IMR-90 (cell line): Measurements from ENCODE around the gene INSL3. TPM values are rescaled to one million over a fixed set of nuclear protein-coding genes. Genes with fewer than 3 reads are reported as not detected.

Experiments
- ATAC-seq: fragments of 200-7000 bp; cut with Tn5 transposase; 2 replicates; pipeline ENCODE4 v1.9.1; 2020; ENCODE audit warnings: low read depth, mild to moderate bottlenecking, moderate library complexity
- BruUV-seq: library from RNA; stranded (reverse); fragments of 400-500 nt; replicated peaks from 2 replicates; lab custom pipeline; 2021; lab: Mats Ljungman, UMichigan
- CTCF ChIA-PET: fragments of 300-600 bp; formaldehyde crosslinking; extraction: SDS; loops from one replicate; lab custom pipeline; 2021; ENCODE audit warnings: antibody characterized with exemption; lab: Yijun Ruan, JAX
- POLR2A ChIA-PET: fragments of 300-600 bp; sonication (Branson Sonifier 250); formaldehyde crosslinking; loops from one replicate; lab custom pipeline; 2022; ENCODE audit warnings: antibody characterized with exemption; ENCODE audit not compliant: unreplicated experiment; lab: Charles Lee
- DNase-seq: peaks from one replicate; pipeline ENCODE4 v3.0.0; 2013
- H2AFZ ChIP-seq: replicated peaks from 2 replicates; pipeline ENCODE3; 2013; ENCODE audit warnings: low read length, mild to moderate bottlenecking; ENCODE audit not compliant: poor library complexity
- H2AK5ac ChIP-seq: 2 replicates; pipeline ENCODE4 v1.6.1; 2013; ENCODE audit warnings: low read depth, low read length, inconsistent platforms
- H2AK9ac ChIP-seq: replicated peaks from 2 replicates; pipeline ENCODE3; 2013; ENCODE audit warnings: mild to moderate bottlenecking, low read depth, low read length, moderate library complexity; ENCODE audit not compliant: poor library complexity
- H2BK120ac ChIP-seq: 2 replicates; pipeline ENCODE4 v1.6.1; 2013; ENCODE audit warnings: low read depth, low read length, inconsistent platforms
- H2BK15ac ChIP-seq: 3 replicates; pipeline ENCODE4 v1.6.1; 2013; ENCODE audit warnings: low read depth, low read length, inconsistent platforms
- H2BK20ac ChIP-seq: 2 replicates; pipeline ENCODE4 v1.6.1; 2013; ENCODE audit warnings: low read depth, mild to moderate bottlenecking, inconsistent platforms, low read length, moderate library complexity
- H2BK5ac ChIP-seq: 2 replicates; pipeline ENCODE4 v1.6.1; 2013; ENCODE audit warnings: mild to moderate bottlenecking, low read depth, low read length, inconsistent platforms; ENCODE audit not compliant: poor library complexity, severe bottlenecking
- H3K14ac ChIP-seq: replicated peaks from 2 replicates; pipeline ENCODE4 v1.6.1; 2013; ENCODE audit warnings: low read depth, low read length, inconsistent platforms
- H3K18ac ChIP-seq: 2 replicates; pipeline ENCODE4 v1.6.1; 2013; ENCODE audit warnings: low read depth, low read length, control low read depth
- H3K23ac ChIP-seq: 2 replicates; pipeline ENCODE4 v1.6.1; 2013; ENCODE audit warnings: low read depth, low read length, inconsistent platforms
- H3K27ac ChIP-seq: 2 replicates; pipeline ENCODE4 v1.5.1; 2013; ENCODE audit warnings: mild to moderate bottlenecking, control low read depth, low read length; ENCODE audit not compliant: insufficient read depth
- H3K27me3 ChIP-seq: 2 replicates; pipeline ENCODE4 v1.6.1; 2013; ENCODE audit warnings: low read length; ENCODE audit not compliant: control insufficient read depth, insufficient read depth
- H3K36me3 ChIP-seq: 2 replicates; pipeline ENCODE4 v1.6.1; 2013; ENCODE audit warnings: low read length, mixed read lengths; ENCODE audit not compliant: control insufficient read depth, insufficient read depth
- H3K4ac ChIP-seq: 2 replicates; pipeline ENCODE4 v1.6.1; 2013; ENCODE audit warnings: low read depth, low read length, inconsistent platforms
- H3K4me1 ChIP-seq: 2 replicates; pipeline ENCODE4 v1.6.1; 2013; ENCODE audit warnings: low read length, mixed read lengths; ENCODE audit not compliant: control insufficient read depth, insufficient read depth
- H3K4me2 ChIP-seq: 2 replicates; pipeline ENCODE4 v1.6.1; 2013; ENCODE audit warnings: low read depth, mild to moderate bottlenecking, control low read depth, low read length, moderate library complexity
- H3K4me3 ChIP-seq: 2 replicates; pipeline ENCODE4 v1.5.1; 2013; ENCODE audit warnings: low read depth, mild to moderate bottlenecking, control low read depth, low read length, moderate library complexity; ENCODE audit not compliant: insufficient read depth
- H3K56ac ChIP-seq: 2 replicates; pipeline ENCODE4 v1.6.1; 2013; ENCODE audit warnings: low read length, inconsistent platforms; ENCODE audit not compliant: insufficient read depth; ENCODE audit errors: extremely low read depth
- H3K79me1 ChIP-seq, 2 experiments: 2 replicates each; pipeline ENCODE4 v1.6.1; 2013; ENCODE audit warnings: low read length in 2 of 2, inconsistent platforms in 1 of 2, low read depth in 1 of 2
- H3K9ac ChIP-seq: 2 replicates; pipeline ENCODE4 v1.6.1; 2013; ENCODE audit warnings: low read depth, low read length, control low read depth
- H3K9me1 ChIP-seq: 2 replicates; pipeline ENCODE4 v1.6.1; 2013; ENCODE audit warnings: low read length, inconsistent platforms; ENCODE audit not compliant: insufficient read depth
- H3K9me3 ChIP-seq: 2 replicates; pipeline ENCODE4 v1.6.1; 2013; ENCODE audit warnings: low read length; ENCODE audit not compliant: control insufficient read depth, insufficient read depth
- H4K20me1 ChIP-seq: 2 replicates; pipeline ENCODE4 v1.6.1; 2013; ENCODE audit warnings: low read length, inconsistent platforms; ENCODE audit not compliant: insufficient read depth
- H4K5ac ChIP-seq: 2 replicates; pipeline ENCODE4 v1.6.1; 2013; ENCODE audit warnings: mild to moderate bottlenecking, low read depth, low read length, control low read depth
- H4K8ac ChIP-seq, 2 experiments: 2 replicates each; pipeline ENCODE4 v1.6.1; 2013; ENCODE audit warnings: low read depth in 2 of 2, low read length in 2 of 2, control low read depth in 1 of 2, inconsistent platforms in 1 of 2
- H4K91ac ChIP-seq: 2 replicates; pipeline ENCODE4 v1.6.1; 2013; ENCODE audit warnings: low read depth, low read length, inconsistent platforms; ENCODE audit not compliant: insufficient read depth
- BHLHE40 ChIP-seq: fragments of 150-350 bp; IDR thresholded peaks from 2 replicates; pipeline ENCODE4 v1.6.1; 2016; ENCODE audit warnings: mild to moderate bottlenecking, low read depth, low read length
- CEBPB ChIP-seq: IDR thresholded peaks from 2 replicates; pipeline ENCODE4 v1.6.1; 2012; ENCODE audit warnings: low read depth, low read length, improper control_type of control experiment
- CHD1 ChIP-seq: IDR thresholded peaks from 2 replicates; pipeline ENCODE4 v1.6.1; 2012; ENCODE audit warnings: low read depth, low read length, improper control_type of control experiment
- CTCF ChIP-seq: conservative IDR thresholded peaks from 2 replicates; pipeline ENCODE4 v1.5.1; 2012; ENCODE audit warnings: mild to moderate bottlenecking, low read depth, low read length, improper control_type of control experiment
- ELK1 ChIP-seq: fragments of 150-350 bp; IDR thresholded peaks from 2 replicates; pipeline ENCODE4 v1.6.1; 2016; ENCODE audit warnings: low read depth, mild to moderate bottlenecking, low read length, moderate library complexity, borderline replicate concordance
- FOS ChIP-seq: fragments of 150-350 bp; IDR thresholded peaks from 2 replicates; pipeline ENCODE4 v1.6.1; 2016; ENCODE audit warnings: low read depth, low read length
- MAFK ChIP-seq: IDR thresholded peaks from 2 replicates; pipeline ENCODE4 v1.6.1; 2012; ENCODE audit warnings: low read depth, low read length, improper control_type of control experiment
- MAZ ChIP-seq: IDR thresholded peaks from 2 replicates; pipeline ENCODE4 v1.6.1; 2012; ENCODE audit warnings: low read depth, mild to moderate bottlenecking, low read length, improper control_type of control experiment, moderate library complexity, borderline replicate concordance
- MXI1 ChIP-seq: IDR thresholded peaks from 2 replicates; pipeline ENCODE4 v1.6.1; 2012; ENCODE audit warnings: low read depth, mild to moderate bottlenecking, low read length, moderate library complexity, borderline replicate concordance
- NFE2L2 ChIP-seq: fragments of 150-350 bp; IDR thresholded peaks from 2 replicates; pipeline ENCODE4 v1.6.1; 2016; ENCODE audit warnings: low read depth, mild to moderate bottlenecking, low read length
- POLR2A ChIP-seq: IDR thresholded peaks from 2 replicates; pipeline ENCODE4 v1.6.1; 2012; ENCODE audit warnings: mild to moderate bottlenecking, low read depth, low read length
- RAD21 ChIP-seq: IDR thresholded peaks from 2 replicates; pipeline ENCODE4 v1.6.1; 2012; ENCODE audit warnings: low read length, improper control_type of control experiment
- RCOR1 ChIP-seq: IDR thresholded peaks from 2 replicates; pipeline ENCODE4 v1.6.1; 2012; ENCODE audit warnings: mild to moderate bottlenecking, low read length, improper control_type of control experiment; ENCODE audit not compliant: insufficient replicate concordance
- RFX5 ChIP-seq: IDR thresholded peaks from 2 replicates; pipeline ENCODE4 v1.8.0; 2012; ENCODE audit warnings: low read depth, mild to moderate bottlenecking, low read length, moderate library complexity
- SMC3 ChIP-seq: fragments of 150-350 bp; IDR thresholded peaks from 2 replicates; pipeline ENCODE4 v1.6.1; 2016; ENCODE audit warnings: low read depth, mild to moderate bottlenecking, antibody characterized with exemption, low read length, moderate library complexity
- USF2 ChIP-seq: fragments of 150-350 bp; IDR thresholded peaks from 2 replicates; pipeline ENCODE4 v1.6.1; 2017; ENCODE audit warnings: mild to moderate bottlenecking, antibody characterized with exemption, low read length, low read depth
- WGBS, 2 experiments: methylation state at CpG; one replicate each; pipeline versions ENCODE4 v1.1.5 to v1.1.7; 2013; ENCODE audit warnings: missing lambda C conversion rate in 2 of 2; ENCODE audit not compliant: insufficient read length in 1 of 2; ENCODE audit errors: extremely low coverage in 2 of 2; 5-methylcytosine and 5-hydroxymethylcytosine counted together
- dilution Hi-C: fragments of 300-500 bp; cut with HindIII; formaldehyde crosslinking; loops from one replicate; pipeline ENCODE4 v1.14.3; 2018; ENCODE audit warnings: low sequenced_read_pairs; ENCODE audit not compliant: unreplicated experiment
- in situ Hi-C: fragments of 300-500 bp; cut with MboI; formaldehyde crosslinking; loops from 3 replicates; pipeline ENCODE4 v1.14.3; 2019; ENCODE audit warnings: low sequenced_read_pairs, inconsistent platforms, mixed read lengths
- intact Hi-C: fragments of 100-400 bp; cut with micrococcal nuclease; formaldehyde crosslinking; loops from 2 replicates; pipeline ENCODE4 v1.10.0; 2022
- polyA plus RNA-seq, 3 experiments: library from polyadenylated mRNA; depleted of rRNA; stranded (reverse); fragments of >200 nt; gene quantifications; 2 replicates each; pipeline ENCODE4 v1.2.3, GENCODE V29; 2012; ENCODE audit warnings: low replicate concordance in 1 of 3
- total RNA-seq: library from RNA; depleted of rRNA; stranded (reverse); fragments of >200 nt; gene quantifications from 2 replicates; pipeline ENCODE4 v1.2.3, GENCODE V29; 2012

The INSL3 gene
- total and polyA plus RNA-seq, 2 of the 4 experiments (the other 2 are of a cell fraction): not detected

- Histone ChIP-seq H3K9me1 (no peaks in the 10 kb centered on the region), H2BK5ac (no peak overlapping the region), H2AK5ac (no peak overlapping the region), H3K27ac (no peak overlapping the region), H2BK15ac (no peak overlapping the region), H4K91ac (no peak overlapping the region), H4K8ac (no peak overlapping the region), H3K4me3 (no peak overlapping the region), H3K56ac (no peak overlapping the region), H2BK120ac (no peak overlapping the region), H2BK20ac (no peak overlapping the region), H4K20me1 (no peaks in the 10 kb centered on the region), H3K4me2 (no peak overlapping the region), H3K23ac (no peak overlapping the region), H3K4ac (no peak overlapping the region), H4K5ac (no peak overlapping the region), H3K27me3 (peaks cover 62% of the 10 kb centered on the region), H3K36me3 (no peaks in the 10 kb centered on the region), H3K4me1 (no peaks in the 10 kb centered on the region), H3K9ac (no peak overlapping the region), H3K14ac (no peak overlapping the region), H3K9me3 (peaks cover 3% of the 10 kb centered on the region; the same call in 1 of the 2 replicates), H2AFZ (no peak overlapping the region), H2AK9ac (no peak overlapping the region), H3K79me1 (no peaks in the 10 kb centered on the region), H3K18ac (no peak overlapping the region)
- dilution Hi-C loops: no loop called here
- CTCF ChIA-PET: interaction anchor here (1.7 kb wide), 1 partner anchor 30 kb away, joined by 5 read pairs; no protein-coding TSS in a partner anchor
- POLR2A ChIA-PET: no interaction called here
- BruUV-seq: no TSS peak
- in situ Hi-C loops: no loop called here
- TF ChIP-seq MXI1: no peak
- TF ChIP-seq FOS: no peak
- TF ChIP-seq RAD21: no peak
- no peak for TF ChIP-seq CEBPB
- no peak for TF ChIP-seq POLR2A
- no peak for TF ChIP-seq CTCF
- no peak for TF ChIP-seq ELK1
- TF ChIP-seq SMC3: no peak
- no peak for TF ChIP-seq CHD1
- no peak for TF ChIP-seq RFX5
- no peak for TF ChIP-seq MAZ
- no peak for TF ChIP-seq RCOR1
- no peak for TF ChIP-seq MAFK
- TF ChIP-seq USF2: no peak
- no peak for TF ChIP-seq NFE2L2
- no peak for TF ChIP-seq BHLHE40
- ATAC-seq (no peak), DNase-seq (no peak)
- no CpG with 5 or more reads among the region's 1 CpG for WGBS, 2 experiments
- intact Hi-C loops: no loop called here
Observed at GRCh38 chr19:17796838-17797423, 24.4 kb downstream of the INSL3 start.
